Medulla oblongata (tissue), 1 donor: ENCODE data around the gene DAPK3.
"Not testable (repeated sequence)": the region's sequence is repeated elsewhere in the genome, so short reads cannot be mapped to it uniquely, and the experiment has no call there.

Experiments used
- DNase-seq: peaks from one replicate; pipeline ENCODE4 v3.0.0-alpha.2; 2015; ENCODE audit errors: extremely low spot score

Gene DAPK3

DNA sequence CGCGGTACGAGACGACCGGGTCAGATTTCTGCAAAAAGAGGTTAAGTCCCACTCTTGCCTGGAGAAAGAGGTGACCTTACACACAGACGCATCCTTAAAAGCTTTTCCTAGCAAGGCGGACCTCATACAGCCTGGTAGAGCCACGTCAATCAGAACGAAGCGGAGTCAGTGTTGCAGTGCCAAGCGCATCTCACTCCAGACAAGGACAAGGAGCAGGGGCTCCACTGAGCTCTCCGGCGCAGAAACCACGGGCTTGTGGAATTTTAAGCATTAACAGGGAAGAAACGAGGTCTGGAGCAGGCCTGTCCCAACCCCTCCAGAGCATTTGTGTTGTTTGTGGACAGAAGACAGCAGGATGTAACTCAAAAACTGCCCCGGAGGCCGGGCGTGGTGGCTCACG, 7.2 kb upstream of the DAPK3 start:
- DNase-seq, result no peak

DNA sequence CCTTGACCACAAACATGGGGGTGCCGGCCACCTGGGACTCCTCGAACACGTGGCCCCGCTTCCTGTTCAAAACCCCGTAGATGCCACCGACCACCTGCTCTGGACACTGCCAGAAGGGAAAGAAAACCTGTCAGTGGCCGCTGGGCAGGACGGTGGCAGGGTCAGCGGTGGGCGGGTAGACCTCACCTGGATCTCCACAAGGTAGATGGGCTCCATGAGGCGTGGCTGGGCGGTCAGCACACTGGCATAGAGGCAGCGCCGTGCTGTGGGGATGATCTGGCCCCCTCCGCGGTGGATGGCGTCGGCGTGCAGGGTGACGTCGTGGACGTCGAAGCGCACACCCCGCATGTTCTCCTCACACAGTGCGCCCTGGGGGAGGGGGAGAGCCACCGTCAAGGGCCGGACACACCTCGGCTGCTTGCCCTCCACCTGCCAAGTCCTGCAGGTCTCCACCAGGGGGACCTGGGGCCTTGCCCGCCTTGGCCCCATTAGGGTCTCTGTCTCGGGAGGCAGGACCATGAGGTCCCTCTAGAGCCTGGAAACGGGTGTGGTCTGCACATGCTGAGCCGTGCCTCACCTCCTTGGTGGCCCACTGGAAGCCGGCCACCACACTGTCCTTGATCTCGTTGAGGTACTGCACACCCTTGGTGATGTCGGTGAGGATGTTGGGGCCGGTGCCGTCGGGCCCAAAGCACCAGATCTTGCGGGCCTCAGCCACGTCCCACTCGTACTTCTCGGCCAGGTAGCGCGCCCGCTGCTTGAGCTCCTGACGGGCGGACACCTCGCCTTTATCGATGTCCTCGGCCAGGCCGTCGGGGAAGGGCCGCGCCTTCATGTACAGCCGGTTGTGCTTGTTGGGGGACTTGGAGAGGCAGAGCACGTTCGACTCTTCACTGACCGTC, 6.6 kb upstream of the DAPK3 start:
- no peak for DNase-seq

DNA sequence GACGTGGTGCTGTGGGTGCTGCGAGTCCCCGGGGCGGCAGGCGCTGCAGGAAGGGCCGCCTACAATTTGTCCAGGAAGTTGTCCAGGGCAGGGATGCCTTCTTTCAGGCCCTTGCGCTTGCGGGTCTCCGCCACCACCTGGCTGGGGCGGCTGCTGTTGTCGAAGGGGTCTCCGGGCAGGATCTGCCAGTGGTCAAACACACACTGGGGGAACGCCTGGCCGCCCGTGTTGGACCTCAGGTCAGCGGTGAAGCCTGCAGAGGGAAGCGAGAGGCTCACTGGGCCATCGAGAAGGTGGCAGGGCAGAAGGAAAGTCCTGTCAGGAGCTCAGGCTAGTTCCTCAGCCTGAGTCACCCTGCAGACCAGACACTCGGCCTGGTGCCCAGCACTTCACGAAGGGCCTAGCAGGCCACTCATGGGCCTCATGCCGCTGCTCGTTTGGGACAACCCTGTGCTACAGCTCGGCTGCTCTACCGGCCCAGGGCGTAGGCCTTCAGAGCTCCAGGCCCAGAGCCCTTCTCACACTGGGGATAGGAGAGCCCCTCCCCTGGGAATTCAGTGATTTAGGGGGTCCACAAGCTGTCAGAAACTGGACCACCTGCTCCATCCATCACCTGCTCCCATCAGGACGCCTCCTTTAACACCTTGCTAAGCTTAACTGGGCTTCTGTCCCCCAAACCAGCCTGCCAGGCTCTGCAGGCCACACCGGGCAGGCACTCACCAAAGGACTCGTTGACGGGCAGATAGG, 5.8 kb upstream of the DAPK3 start:
- no peak for DNase-seq

DNA sequence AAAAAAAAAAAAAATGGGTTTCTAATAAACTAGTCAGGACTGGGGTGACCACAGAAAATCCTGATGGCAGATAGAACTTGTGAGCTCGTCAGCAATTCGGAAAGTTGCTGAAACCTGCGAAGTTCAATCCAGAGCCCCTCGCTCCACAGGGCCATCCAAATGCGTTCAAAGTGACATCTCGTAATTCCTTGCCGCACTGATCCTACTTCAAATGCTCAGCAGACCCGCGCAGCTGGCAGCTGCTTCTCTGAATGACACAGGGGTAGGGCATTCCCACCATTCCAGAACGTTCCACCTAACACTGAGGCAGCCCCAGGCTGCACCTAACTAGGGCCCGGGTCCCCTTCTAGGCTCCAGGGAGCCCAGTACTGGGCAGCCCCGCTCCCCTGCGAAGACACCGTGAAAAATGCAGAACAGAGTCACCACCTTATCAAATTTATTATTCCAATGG, 4.8 kb upstream of the DAPK3 start:
- DNase-seq, result no peak

DNA sequence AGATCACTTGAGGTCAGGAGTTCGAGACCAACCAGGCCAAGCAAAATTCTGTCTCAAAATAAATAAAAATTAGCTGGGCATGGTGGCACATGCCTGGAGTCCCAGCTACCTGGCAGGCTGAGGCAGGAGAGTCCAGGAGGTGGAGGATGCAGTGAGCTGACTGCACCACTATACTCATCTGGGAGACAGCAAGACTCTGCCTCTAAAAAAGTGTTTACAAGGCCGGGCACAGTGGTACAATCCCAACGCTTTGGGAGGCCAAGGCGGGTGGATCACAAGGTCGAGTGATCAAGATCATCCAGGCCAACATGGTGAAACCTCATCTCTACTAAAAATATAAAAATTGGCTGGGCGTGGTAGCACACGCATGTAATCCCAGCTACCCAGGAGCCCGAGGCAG, 4.2 kb upstream of the DAPK3 start:
- no peak for DNase-seq

DNA sequence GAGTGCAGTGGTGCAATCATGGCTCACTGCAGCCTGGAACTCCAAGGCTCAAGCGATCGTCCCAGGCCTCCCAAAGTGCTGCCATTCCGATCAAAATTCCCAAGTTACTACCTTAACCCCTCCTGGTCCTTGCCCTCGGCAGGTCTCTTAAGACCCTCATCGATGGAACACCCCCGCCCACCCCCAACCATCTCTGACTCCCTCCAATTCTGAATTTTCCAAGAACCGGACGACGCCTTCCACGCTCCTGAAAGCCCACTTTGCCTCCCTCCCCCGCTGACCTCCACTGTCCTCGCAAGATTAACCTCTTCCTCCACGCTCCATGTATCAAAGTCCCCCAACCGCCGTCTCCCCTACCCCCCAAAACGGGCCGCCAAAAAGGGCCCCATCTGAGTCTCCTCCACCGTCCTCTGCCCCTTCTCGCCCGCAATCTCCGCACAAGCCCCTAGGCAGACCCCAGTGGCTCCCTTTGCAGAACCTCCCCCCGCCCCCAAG, 539 bp downstream of the DAPK3 start:
- DNase-seq, result no peak

DNA sequence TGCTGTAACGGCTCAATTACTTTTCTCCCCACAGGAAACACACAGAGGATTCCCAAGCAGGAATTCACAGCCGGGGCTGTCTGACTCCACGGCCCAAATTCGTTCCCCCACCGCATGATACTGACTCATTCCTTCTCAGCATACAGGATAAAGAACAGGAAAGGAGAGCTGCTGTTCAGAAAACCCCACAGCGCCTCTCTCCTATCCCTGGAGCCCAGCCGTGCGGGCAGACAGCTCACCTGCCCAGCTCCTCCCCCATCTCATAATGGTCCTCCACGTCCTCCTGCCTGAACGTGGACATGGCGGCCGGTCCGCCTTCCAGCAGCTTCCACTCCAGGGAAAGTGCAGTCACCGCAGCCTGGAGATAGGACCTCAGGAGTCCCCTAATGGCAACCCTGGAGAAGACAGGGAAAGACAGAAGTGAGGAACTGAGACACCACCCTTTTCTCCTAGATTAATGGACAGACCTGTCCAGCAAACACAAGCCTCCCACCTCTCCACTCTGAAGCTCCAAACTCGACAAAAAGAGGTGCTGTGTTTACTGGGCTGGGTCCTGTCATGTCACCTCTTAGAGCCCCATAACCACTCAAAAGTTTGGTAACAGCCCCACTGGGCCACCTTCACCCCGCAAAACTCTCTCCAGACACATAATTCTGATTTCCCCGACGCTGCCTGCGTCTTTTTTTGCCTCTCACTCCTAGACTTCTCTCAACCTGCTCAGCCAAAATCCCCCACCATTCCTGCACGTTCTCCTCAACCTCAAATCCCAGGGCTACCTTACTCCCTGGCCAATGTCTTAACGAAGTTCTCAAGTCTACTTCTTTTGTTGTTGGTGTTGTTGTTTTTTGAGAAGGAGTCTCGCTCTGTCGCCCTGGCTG, 1.2 kb downstream of the DAPK3 start:
- no peak for DNase-seq

DNA sequence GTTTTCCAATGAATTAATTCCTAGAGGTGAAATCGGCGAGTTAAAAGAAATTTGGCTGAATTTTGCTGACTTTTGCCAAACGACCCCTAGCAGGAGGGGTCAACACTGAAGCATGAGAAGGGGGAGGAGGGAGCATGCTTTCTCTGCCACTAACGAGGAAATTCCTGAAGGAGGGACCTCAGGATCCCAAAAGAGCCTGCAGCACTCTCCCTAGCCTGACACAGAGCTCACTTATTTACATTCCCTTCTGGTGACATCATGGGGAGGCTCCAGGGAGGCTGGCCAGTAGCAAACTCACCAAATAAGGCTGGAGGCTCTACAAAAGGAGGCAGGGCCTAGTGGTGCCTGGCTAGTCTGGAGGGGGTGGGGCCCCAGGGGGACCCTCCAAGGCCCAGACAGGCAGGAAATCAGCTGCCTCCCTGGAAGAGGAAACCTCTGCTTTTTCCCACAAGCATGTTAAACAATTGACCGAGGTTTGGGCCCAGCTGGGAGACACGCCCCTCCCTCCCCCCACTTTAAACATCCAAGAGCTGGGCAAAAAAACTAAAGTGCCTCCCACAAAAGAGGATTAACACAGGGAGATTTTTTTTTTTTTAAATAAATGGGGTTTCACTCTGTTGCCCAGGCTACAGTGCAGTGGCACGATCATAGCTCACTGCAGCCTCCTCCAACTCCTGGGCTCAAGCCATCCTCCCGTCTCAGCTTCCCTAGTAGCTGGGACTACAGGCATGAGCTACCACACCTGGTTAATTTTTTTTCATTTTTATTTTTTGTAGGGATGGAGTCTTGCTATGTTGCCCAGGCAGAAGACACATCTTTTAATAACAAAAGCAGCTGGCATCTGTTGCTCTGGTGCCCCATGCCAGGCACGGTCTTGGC, 2.1 kb downstream of the DAPK3 start:
- peak; percentile 82 for DNase-seq

DNA sequence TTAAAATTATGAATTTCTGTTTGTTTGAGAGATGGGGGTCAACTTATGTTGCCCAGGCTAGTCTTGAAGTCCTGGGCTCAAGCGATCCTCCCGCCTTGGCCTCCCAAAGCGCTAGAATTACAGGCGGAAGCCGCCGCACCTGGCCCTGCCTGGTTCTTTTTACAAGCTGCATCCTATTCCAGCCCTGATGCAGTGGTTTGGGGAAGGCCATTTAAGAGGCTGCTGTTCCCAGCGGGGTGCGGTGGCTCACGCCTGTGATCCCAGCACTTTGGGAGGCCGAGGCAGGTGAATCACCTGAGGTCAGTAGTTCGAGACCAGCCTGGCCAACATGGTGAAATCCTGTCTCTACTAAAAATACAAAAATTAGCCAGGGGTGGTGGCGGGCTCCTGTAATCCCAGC, 2.9 kb downstream of the DAPK3 start:
- DNase-seq, result not testable (repeated sequence)

DNA sequence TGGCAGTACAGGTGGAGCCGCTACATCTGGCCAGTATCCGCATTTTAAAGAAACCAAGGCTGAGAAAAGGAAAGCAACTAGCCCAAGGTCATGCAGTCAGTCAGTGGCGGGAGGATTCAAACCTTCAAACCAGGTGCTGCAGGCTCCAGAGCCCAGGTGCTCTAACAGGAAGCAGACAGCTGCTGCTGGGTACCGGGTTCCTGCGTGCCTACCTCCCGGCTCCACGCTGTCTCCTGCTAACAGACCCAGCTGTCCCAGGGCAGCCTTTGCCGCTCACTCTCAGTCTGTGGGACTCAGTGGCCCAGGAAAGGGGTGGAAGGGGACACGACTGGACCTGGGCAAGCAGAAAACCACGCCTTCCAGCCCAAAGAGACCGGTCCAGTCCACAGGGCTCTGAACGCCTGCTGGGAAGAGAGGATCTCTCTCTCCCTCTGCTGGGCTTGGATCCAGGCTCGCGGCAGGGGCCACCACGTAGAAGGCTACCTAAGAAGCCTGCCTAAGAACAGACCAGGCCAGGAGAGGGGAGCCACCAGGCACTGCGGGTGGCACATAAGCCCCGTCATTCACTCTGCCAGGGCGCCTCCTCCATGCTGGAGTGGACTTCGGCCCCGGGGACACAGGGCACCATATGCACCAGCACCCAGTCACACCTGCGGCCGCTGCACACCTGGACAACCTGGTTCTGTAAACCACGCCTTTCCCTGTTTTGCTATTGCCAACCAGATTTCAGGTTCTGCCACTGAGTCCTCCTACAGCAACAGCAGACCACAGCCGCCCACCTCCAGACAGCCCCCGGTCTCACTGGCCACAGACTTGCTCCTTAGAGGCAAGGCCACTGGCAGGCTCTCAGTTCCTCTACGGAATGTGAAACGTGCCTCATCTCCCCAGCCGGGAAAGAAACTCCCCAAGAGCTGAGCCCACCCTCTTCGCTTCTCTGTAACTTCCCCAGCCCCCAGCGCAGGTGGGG, 4.6 kb downstream of the DAPK3 start:
- DNase-seq, result no peak

DNA sequence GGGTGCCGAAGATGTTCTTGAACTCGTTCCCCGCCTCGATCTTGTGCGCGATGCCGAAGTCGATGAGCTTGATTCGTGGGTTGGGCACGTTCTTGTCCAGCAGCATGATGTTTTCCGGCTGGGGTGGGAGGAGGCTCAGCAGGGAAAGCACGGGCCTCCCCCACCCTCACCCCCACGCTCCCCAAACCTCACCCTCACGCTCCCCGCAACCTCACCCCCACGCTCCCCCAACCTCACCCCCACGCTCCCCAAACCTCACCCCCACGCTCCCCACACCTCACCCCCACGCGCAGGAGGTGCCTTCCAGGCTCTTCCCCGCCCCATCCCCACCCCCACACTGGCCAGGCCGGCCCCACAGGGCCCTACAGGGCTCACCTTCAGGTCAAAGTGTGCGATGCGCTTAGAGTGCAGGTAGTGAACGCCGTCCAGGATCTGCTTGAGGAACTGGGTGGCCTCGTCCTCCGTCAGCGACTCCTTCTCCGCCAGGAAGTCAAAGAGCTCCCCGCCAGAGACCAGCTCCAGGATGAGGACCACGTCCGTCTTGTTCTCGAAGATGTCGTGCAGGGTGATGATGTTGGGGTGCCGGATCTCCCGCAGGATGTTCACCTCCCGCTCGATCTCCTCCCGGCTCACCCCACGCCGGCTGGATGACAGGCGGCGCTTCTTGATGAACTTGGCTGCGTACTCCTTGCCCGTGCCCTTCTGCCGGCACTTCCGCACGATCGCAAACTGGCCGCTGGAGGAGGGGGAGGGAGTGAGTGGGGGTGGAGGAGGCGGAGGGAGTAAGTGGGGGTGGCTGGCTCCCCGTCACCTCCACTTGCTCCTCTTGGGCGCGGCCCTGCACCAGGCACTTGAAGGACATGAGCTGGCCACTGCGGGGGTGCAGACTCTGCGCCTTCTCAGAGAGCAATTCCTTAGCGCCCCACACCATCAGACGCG, 6.4 kb downstream of the DAPK3 start:
- no peak for DNase-seq

DNA sequence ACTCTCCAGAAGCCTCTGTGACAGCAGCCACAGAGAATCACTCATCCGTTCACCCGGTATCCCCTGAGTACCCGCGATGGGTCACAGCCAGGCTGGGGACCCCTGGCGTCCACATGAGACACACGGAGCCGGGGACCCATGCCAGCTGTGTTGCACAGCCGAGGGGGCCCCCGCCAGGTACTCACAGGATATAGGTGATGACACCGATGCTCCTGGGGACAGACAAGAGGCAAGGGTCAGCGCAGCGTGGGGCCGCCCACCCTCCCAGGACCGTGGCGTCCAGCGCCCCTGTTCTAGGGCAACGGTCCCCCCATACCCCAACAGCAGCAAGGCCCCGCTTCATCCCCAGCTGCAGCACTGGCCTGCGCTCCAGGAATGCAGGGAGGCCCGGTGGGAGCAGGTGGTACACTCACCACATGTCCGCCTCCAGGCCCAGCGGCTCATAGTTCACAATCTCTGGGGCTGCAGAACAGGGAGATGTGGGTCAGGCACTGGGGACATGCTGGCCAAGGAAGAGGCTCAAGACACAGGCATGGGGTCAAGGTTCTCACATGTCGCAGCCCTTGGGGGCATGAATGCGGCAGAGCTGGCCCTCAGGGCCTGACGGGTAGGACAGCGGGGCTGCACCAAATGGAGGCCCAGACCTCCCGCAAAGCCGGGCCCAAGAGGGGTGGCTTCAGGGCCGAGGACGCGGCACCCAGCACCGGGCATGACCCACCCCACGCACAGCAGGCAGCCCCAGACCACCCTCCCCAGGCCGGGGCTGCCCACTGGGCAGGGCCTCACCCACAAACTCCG, 7.2 kb downstream of the DAPK3 start:
- no peak for DNase-seq

DNA sequence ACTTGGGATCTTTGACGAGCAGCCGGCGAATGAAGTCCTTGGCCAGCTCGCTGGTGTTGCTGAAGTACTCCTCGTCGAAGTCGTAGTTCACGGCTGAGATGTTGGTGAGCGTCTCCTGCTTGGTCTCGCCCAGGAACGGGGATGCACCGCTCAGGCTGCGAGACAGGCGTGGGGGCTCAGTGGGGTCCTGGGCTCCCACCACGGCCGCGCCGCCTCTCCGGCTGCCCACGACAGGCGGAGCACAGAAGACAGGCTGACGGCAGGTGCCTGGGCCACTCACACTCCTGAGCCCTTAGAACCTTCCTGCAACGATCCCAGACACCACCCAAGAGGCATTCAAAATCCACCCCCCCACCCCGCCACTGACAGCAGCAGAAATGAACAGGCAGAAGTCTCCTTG, 9.9 kb downstream of the DAPK3 start:
- no peak for DNase-seq

DNA sequence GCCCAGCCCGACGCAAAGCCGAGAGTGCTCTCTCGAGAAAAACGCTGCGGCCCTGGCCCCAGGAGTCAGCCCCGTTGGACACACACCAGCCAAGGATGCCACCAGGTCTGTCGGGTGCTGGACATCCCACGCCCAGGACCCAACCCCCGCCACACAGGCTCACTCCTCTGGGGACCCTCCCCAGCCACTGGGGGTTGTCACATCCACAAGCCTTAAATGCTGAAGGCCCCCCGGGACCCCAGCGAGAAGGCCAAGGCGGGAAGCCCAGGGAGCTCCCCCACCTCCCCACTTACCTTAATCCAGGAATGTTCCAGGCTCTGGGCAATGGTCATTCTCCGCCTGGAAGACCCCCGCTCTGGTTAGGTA, 11.2 kb downstream of the DAPK3 start:
- DNase-seq, result no peak

DNA sequence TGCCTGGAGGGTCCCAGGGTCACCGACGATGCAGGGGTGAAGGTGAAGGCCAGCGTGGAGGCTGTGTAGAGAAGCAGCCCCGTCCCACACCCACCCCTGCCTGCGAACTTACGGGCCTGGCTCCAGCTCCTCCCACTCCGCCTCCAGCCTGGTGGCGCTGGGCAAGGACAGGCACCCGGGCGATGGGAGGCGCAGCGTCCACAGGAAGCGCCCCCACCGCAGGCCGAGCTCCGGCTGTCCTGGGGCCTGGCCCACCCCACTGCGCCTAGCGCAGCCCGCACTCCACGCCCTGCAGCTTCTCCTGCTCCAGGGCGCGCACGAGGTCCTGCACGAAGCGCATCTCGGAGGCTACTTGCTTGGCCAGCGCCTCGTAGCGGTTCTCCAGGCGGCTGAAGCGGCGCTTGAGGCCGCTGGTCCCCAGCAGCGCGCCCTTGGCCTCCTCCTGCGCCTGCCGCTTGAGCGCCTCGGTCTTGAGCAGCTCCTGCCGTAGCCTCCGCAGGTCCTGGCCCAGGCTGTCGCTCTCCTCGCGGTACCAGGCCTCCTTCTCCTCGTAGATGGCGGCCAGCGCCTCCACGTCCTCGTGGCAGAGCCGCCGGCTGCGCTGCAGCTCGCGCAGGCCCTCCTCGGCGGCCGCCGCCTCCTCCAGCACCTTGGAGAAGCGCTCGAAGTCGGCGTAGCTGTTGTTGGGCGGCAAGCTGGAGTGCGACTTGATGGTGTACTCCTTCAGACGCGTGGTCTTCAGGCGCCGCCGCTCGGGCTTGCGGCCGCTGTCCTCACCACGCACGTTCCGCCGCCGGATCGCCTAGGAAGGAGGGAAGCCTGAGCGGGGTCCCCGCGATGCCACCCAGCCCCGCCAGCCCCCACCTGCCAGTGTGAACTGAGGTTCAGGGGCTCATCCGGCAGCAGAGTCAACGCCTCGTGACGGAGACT, 11.8 kb downstream of the DAPK3 start:
- DNase-seq, result no peak

DNA sequence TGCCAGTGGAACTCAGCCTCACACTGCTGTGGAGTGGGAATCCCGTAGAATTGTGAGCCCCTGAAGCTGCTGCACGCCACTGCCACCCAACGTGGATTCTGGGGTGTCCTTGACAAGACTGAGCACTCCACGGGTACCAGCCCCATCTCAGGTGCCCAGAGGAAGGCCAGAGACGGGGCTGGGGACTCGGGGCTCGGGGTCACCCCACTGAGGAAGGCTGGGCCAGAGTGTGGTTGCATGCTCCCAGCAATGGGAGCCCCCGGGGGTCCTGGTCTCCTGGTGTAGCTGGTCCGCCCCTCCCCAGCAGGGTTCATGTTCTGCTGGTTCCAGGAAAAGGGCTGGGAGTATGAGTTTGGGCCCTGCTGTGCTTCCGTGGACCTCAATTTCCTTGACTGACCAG, 15.2 kb downstream of the DAPK3 start:
- no peak for DNase-seq

DNA sequence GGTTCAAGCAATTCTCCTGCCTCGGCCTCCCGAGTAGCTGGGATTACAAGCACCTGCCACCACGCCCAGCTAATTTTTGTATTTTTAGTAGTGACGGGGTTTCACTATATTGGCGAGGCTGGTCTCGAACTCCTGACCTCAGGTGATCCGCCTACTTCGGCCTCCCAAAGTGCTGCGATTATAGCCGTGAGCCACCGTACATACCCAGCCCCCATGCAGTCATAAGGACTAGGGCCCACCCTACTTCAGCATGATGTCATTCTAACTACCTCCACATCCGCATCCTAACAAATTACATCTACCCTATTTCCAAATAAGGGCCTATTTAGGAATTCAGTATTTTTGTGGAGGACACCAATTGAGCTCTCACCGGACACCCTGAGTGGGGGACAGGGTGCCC, 15.6 kb downstream of the DAPK3 start:
- not testable (repeated sequence) for DNase-seq
